ENCODE results near the gene GDF2.

GDF2 gene

GRCh38 chr10:47370015-47370767 is 47.9 kb downstream of the GDF2 start:
- H3K27me3 ChIP-seq (replicated peaks; ENCODE audit: control insufficient read depth, insufficient read depth, low read length): peaks cover 3% of the 10 kb centered on the region; the same call in 1 of the 2 replicates
- no peak for TF ChIP-seq CTCF (IDR thresholded peaks at IDR 0.05; ENCODE audit: insufficient read depth, low read length, poor library complexity, severe bottlenecking)
- DNase-seq (ENCODE audit: extremely low read depth, insufficient read length): no peak
- no peaks in the 10 kb centered on the region for H3K36me3 ChIP-seq (ENCODE audit: control insufficient read depth, insufficient read depth, low read length)
- no peak overlapping the region for H3K4me3 ChIP-seq (replicated peaks; ENCODE audit: low read depth, low read length)

- no peak for TF ChIP-seq CTCF (IDR thresholded peaks at IDR 0.05; ENCODE audit: insufficient read depth, low read length, poor library complexity, severe bottlenecking)
- H3K4me3 ChIP-seq (replicated peaks; ENCODE audit: low read depth, low read length): no peak overlapping the region
- H3K27me3 ChIP-seq (replicated peaks; ENCODE audit: control insufficient read depth, insufficient read depth, low read length): peaks cover 1% of the 10 kb centered on the region; the same call in 1 of the 2 replicates
- no peak for DNase-seq (ENCODE audit: extremely low read depth, insufficient read length)
- H3K36me3 ChIP-seq (ENCODE audit: control insufficient read depth, insufficient read depth, low read length): no peaks in the 10 kb centered on the region
Observed at GRCh38 chr10:47370878-47371277, 48.6 kb downstream of the GDF2 start.

GRCh38 chr10:47371629-47372485 is 49.6 kb downstream of the GDF2 start:
- no peak for DNase-seq (ENCODE audit: extremely low read depth, insufficient read length)
- no peak for TF ChIP-seq CTCF (IDR thresholded peaks at IDR 0.05; ENCODE audit: insufficient read depth, low read length, poor library complexity, severe bottlenecking)
- H3K36me3 ChIP-seq (ENCODE audit: control insufficient read depth, insufficient read depth, low read length): no peaks in the 10 kb centered on the region
- H3K4me3 ChIP-seq (replicated peaks; ENCODE audit: low read depth, low read length): no peak overlapping the region
- peaks cover 1% of the 10 kb centered on the region; the same call in 1 of the 2 replicates for H3K27me3 ChIP-seq (replicated peaks; ENCODE audit: control insufficient read depth, insufficient read depth, low read length)

- no peaks in the 10 kb centered on the region for H3K36me3 ChIP-seq (ENCODE audit: control insufficient read depth, insufficient read depth, low read length)
- no peak overlapping the region for H3K4me3 ChIP-seq (replicated peaks; ENCODE audit: low read depth, low read length)
- H3K27me3 ChIP-seq (replicated peaks; ENCODE audit: control insufficient read depth, insufficient read depth, low read length): peaks cover 3% of the 10 kb centered on the region; the same call in 1 of the 2 replicates
- no peak for DNase-seq (ENCODE audit: extremely low read depth, insufficient read length)
- no peak for TF ChIP-seq CTCF (IDR thresholded peaks at IDR 0.05; ENCODE audit: insufficient read depth, low read length, poor library complexity, severe bottlenecking)
Observed at GRCh38 chr10:47372726-47373125, 50.5 kb downstream of the GDF2 start.

- H3K27me3 ChIP-seq (replicated peaks; ENCODE audit: control insufficient read depth, insufficient read depth, low read length): peaks cover 5% of the 10 kb centered on the region; the same call in 1 of the 2 replicates
- no peaks in the 10 kb centered on the region for H3K36me3 ChIP-seq (ENCODE audit: control insufficient read depth, insufficient read depth, low read length)
- no peak for TF ChIP-seq CTCF (IDR thresholded peaks at IDR 0.05; ENCODE audit: insufficient read depth, low read length, poor library complexity, severe bottlenecking)
- DNase-seq (ENCODE audit: extremely low read depth, insufficient read length): no peak
- no peak overlapping the region for H3K4me3 ChIP-seq (replicated peaks; ENCODE audit: low read depth, low read length)
Observed at GRCh38 chr10:47374611-47375536, 52.6 kb downstream of the GDF2 start.

Measured in GM06990 (cell line).